A673 (cell line): Measurements from ENCODE around the gene UBXN10.

Source experiments
- EZH2 ChIP-seq: fragments of 200-600 bp; sonication (generic); IDR thresholded peaks from 2 replicates; pipeline ENCODE4 v1.6.1; 2017; ENCODE audit warnings: borderline replicate concordance, low read depth, mild to moderate bottlenecking, mixed read lengths, antibody characterized with exemption, low read length; ENCODE audit not compliant: poor library complexity, severe bottlenecking
- TF ChIP-seq, protein P1 (sequence below): fragments of 300-800, 200-600 bp; sonication (generic); conservative IDR thresholded peaks from 2 replicates; pipeline ENCODE4 v1.5.1; 2017; ENCODE audit warnings: low read depth, mild to moderate bottlenecking, antibody characterized with exemption, low read length, moderate library complexity, mixed read lengths

DNA sequence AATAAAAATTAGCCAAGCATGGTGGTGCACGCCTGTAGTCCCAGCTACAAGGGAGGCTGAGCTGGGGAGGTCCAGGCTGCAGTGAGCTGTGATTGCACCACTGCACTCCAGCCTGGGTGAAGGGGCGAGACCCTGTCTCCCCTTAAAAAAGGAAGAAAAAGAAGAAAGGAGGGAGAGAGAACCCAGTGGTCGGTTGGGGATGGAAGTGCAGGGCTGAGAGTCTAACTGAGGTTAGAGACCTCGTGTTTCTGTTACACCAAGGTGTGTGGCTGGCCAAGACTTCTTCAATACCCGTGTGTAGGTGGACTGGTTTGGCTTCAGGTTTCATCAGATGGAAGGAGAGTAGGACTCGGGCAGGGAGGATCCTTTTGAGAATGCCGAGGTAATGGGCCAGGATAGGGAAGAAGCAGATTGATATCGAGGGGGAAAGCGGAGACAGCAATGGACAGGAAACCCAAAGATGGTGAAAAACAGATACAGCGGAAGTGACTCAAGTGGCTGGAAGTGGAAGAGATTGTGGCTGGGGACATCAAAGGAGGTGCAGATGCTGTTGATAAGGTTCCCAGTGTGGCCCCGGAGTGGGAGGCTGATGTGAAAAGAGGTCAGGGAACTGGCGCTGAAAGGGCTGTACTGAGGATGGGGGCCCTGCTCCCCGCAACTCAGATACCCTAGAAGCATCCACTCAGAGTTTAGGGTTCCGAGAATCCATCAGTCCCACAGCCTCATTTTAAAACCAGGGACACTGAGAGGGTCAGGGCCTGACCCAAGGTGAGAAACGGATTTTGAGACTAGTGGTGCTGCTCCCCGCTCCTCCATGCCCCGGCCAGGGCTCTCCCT, 681 bp upstream of the UBXN10 start:
- TF ChIP-seq, protein P1, sequence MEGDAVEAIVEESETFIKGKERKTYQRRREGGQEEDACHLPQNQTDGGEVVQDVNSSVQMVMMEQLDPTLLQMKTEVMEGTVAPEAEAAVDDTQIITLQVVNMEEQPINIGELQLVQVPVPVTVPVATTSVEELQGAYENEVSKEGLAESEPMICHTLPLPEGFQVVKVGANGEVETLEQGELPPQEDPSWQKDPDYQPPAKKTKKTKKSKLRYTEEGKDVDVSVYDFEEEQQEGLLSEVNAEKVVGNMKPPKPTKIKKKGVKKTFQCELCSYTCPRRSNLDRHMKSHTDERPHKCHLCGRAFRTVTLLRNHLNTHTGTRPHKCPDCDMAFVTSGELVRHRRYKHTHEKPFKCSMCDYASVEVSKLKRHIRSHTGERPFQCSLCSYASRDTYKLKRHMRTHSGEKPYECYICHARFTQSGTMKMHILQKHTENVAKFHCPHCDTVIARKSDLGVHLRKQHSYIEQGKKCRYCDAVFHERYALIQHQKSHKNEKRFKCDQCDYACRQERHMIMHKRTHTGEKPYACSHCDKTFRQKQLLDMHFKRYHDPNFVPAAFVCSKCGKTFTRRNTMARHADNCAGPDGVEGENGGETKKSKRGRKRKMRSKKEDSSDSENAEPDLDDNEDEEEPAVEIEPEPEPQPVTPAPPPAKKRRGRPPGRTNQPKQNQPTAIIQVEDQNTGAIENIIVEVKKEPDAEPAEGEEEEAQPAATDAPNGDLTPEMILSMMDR, result no peak
- peak; percentile 12 for TF ChIP-seq EZH2
